ENCODE data around the gene DOLPP1.
"Not testable (repeated sequence)": the region's sequence is repeated elsewhere in the genome, so short reads cannot be mapped to it uniquely, and the experiment has no call there.

Gene DOLPP1

GRCh38 chr9:129113645-129114304 lies 32.9 kb downstream of the DOLPP1 start:
- no peak for DNase-seq

GRCh38 chr9:129118799-129119198 lies 37.9 kb downstream of the DOLPP1 start:
- no peak for DNase-seq

GRCh38 chr9:129121483-129121882 lies 40.6 kb downstream of the DOLPP1 start:
- DNase-seq, result no peak

GRCh38 chr9:129122133-129122532 lies 41.2 kb downstream of the DOLPP1 start:
- no peak for DNase-seq

DNA sequence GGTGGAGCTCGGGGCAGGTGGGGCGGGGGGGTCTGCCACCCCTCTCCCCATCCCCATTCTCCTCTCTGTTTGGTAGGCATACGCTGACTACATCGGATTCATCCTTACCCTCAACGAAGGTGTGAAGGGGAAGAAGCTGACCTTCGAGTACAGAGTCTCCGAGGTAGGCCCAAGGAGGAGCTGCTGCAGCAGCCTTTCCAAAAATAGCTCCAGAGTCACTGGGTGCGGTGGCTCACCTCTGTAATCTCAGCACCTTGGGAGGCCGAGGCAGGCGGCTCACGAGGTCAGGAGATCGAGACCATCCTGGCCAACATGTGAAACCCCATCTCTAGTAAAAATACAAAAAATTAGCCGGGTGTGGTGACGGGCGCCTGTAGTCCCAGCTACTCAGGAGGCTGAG lies 42.1 kb downstream of the DOLPP1 start:
- not testable (repeated sequence) for DNase-seq

DNA sequence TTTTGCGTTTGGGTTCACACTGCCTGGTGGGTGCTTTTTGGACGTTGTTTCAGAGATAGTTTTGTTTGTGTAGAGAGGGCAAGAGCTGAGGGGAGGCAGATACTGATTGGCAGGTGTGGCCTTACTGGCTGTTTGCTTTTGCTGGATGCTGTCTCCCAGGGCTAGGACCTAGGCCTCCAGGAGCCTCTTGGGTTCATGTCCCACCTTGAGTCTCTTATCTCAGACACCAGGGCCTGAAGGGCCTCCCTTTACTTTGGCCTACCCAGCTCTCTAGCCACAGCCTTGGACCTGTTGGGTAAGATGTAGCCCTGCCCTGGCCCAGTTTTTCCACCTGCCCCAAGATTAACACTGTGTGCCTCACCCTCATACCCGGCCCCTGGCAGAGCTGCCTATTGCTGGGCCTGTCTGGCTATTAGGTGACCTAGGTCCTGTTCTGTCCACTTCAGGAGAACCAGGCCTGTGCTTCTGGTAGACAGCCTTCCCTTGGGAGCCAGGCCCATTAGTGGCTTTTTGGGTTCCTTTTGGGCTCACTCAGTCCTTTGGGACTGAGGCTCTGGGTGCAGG lies 43.7 kb downstream of the DOLPP1 start:
- DNase-seq, result no peak

- DNase-seq, result no peak
Measured at GRCh38 chr9:129125478-129125877, 44.6 kb downstream of the DOLPP1 start.

- DNase-seq, result no peak
Measured at GRCh38 chr9:129126749-129127618, 46.1 kb downstream of the DOLPP1 start.

DNA sequence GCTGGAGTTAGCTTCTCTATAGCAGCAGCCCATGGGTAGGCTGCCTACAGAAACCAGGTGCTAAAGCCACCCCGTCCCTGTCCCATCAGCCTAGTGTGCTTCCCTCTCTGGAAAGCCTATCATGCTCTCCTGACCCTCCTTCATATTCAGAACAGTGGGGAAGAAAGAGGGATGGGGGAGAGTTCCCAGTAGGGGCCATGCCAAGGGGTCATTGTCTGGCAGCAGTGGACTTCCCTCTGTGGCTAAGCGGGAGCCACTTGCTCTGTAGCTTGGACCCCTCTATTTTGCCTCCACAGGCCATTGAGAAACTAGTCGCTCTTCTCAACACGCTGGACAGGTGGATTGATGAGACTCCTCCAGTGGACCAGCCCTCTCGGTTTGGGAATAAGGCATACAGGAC lies 47.8 kb downstream of the DOLPP1 start:
- no peak for DNase-seq

- not testable (repeated sequence) for DNase-seq
Measured at GRCh38 chr9:129130271-129130670, 49.4 kb downstream of the DOLPP1 start.

DNA sequence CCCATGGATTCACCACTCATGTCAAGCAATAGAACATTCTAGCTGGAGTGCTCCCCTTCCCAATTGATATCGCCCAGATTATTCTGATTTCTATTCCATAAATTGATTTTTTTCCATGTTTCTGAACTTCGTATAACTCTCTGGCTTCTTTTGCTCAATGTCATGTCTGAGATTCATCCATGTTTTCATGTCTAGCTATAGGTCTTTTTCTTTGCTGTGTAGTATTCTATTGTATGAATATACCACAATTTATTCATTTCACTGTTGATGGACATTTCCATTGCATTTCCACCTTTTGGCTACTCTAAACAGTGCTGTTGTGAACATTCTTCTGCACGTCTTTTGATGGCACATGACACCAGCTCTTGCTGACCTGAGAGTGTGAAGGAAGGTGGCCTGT lies 49.9 kb downstream of the DOLPP1 start:
- no peak for DNase-seq

- peak; percentile 83 to 87 for DNase-seq
Measured at GRCh38 chr9:129131300-129132145, 50.6 kb downstream of the DOLPP1 start.

GRCh38 chr9:129133082-129133481 lies 52.2 kb downstream of the DOLPP1 start:
- no peak for DNase-seq

DNA sequence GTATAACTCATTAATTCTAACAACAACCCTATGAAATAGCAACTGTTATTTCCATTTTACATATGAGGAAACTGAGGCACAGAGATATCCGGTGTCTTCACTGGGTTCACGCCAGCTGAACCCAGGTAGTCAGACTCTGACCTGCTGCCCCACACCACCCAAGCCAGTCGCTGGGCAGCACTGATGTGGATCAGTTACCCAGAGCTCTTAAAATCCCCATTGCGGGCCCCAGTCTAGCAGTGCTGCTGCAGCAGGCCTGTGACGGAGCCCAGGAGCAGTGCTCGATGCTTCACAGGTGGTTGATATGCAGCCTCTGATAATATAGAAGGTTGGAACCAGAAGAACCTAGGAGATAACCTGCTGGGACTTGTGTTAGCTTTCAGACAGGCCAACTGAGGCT lies 54.6 kb downstream of the DOLPP1 start:
- DNase-seq, result no peak

- no peak for DNase-seq
Measured at GRCh38 chr9:129136446-129137035, 55.6 kb downstream of the DOLPP1 start.

DNA sequence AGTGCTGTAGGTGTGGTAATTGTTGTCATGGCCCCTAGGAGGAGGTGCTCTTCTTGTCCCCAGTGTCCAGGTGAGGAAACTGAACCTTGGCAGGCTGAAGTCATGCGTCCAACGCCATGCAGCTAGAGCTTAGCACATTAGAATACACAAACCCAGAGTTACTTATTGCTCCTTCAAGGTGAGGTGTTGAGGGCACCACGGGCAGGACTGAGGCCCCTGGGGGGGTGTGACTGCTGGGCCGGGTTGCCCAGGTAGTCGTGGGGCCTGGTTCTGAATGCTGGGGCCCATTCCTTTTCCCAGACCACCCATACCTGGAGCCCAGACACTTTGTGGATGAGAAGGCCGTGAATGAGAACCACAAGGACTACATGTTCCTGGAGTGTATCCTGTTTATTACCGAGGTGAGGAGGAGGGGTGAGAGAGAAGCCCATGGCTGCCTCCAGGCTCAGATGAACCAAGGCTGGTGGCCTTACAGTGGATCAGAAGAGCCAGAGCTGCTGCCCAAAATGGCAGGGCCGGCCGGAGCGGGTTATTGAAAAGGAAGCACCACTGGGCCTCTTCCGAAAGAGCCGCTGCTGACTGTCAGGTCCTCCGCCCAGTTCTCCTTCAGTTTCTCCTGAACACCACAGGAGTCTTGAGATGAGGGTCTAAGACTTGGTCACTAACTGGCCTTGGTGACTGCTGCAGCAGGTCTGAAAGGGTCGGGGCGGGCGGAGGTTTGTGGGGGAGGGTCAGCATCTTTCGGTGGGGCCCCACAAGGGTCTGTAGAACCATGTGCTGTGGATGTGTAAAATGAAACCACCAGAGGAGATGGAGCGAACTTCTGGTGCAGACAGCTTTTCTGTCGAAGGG lies 56.6 kb downstream of the DOLPP1 start:
- no peak for DNase-seq

DNA sequence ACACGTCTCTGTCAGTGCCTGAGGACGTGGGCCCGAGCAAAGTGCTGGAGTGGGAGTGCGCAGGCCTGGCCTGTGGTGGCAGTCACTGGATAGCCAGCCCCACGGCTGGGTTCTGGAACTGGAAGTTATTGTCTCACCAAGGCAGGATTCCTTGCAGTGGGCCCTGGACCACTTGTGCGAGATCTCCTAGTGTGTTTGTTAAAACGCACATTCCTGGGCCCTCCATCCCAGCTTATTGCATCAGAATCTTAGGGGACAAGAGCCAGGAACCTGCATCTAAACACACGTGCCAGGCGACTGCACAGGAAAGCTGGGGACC lies 57.2 kb downstream of the DOLPP1 start:
- DNase-seq, result no peak

DNA sequence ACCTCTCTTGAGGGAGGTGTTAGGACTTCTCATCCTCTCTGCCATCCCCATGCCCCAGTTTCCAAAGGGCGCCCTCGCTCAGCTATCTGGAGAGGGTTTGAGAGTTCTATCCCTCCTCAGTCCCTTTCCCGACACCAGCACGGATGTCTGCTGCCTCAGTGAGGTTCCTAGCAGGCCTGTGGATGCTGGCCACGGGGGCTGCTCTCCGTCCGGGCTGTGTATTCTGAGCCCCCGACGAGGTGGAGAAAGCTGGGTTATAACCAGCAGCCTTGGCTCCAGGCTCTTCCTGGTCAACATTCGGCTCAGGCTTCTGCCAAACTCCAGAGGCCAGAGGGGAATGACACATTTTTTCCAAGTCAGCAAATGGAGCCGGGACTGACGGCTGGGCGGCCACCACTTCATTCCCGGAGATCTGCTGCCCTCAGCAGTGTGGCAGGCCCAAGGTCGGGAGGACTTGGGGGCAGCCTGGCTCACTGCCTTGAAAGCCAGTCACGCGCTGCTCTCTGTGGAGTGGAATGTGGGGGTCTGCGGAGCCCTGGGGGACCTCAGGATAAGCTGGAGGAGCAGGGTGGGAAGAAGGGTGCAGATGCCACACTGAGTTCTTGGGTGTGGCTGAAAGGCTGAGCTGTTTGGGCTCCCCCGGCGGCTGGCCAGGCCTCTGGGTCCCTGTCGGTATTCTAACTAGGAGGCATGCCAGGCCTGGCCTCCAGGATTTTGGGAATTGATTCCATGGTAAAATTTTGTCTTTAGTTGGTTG lies 57.7 kb downstream of the DOLPP1 start:
- no peak for DNase-seq

GRCh38 chr9:129139233-129139992 lies 58.5 kb downstream of the DOLPP1 start:
- DNase-seq, result peak; percentile 72 to 79

- peak; percentile 71 to 75 for DNase-seq
Measured at GRCh38 chr9:129139993-129140396, 59.1 kb downstream of the DOLPP1 start.
